Bronchial smooth muscle cell (primary cell): ENCODE data around the gene NUMBL. TPM values are rescaled to one million over a fixed set of nuclear protein-coding genes. Genes with fewer than 3 reads are reported as not detected.

ENCODE experiments used
- total RNA-seq: library from RNA; depleted of rRNA; stranded (reverse); fragments of >200 nt; gene quantifications from 2 replicates; pipeline ENCODE4 v1.2.1, GENCODE V29; 2014

The NUMBL gene
- 24.6 and 70.8 TPM in 2 replicates for total RNA-seq

DNA sequence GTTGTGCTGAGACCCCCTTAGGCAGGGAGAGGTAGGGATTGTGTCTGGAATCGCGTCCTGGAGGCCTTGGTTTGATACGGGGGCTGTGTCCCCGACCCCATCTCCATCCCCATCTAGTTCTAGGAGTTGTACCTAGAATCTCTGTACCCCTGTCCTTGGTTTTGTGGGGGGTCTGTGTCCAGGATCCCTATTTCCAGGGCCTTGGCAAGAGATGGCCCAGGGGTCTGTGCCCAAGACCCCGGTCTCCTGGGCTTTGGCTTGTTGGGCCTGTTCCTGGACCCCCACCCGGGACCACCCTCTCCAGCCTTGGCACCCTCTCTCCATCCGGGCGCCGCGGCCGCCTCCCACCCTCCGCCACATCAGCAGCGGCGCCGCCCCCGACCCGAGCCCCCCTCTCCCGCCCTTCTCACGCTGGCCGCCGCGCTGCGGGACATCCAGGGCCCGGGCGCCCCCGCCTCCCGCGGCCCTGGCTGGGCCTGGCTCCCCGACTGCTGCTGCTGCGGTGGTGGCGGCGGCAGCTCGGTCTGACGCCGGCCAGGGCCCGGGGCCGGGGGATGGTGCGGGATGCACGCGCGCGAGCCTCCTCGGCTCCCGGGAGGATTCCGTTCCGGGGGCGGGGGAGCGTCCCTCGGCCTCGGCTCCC is at the start of gene NUMBL:
Gene NUMBL (minus strand): TSS at position 602 of the 643 bp plus-strand sequence. CDS start 168 bp downstream, at position 434.

DNA sequence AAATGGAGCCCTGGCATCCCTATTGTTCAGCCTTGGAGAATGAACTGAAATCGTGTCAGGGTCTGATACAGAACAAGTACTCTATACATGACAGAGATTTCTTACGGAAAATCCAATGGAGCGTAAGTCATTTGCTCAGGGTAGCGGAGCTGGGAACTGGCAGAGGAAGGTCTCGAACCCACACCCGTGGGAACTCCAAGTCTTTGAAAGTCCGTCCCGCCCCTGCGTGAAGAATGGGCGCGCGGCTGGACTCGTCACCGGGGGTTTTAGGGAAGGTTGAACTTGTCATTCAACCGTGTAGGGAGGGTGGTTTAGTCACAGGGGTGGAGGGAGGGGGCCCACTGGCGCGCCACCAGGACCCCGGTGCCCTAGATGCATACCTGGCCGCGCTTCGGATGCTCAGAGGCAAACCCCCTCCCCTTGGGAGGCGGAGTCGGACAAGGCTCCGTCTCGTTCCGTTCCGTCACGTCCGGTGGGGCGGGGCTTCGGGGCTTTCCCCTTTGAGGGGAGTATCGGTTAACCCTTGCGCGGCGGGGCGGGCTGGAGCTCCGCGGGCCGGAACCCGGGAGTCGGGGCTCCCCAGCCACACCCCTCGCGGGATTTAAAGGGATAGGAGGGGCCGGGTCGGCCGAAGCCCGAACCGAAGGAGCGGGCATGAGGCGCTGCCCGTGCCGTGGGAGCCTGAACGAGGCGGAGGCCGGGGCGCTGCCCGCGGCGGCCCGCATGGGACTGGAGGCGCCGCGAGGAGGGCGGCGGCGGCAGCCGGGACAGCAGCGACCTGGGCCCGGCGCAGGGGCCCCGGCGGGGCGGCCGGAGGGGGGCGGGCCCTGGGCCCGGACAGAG is 26.3 kb upstream of the NUMBL start, which contains the start of the genes COQ8B and ITPKC:
Gene COQ8B (minus strand): TSS at position 405 of the 843 bp plus-strand sequence. CDS start 2,254 bp downstream, outside the sequence.
Gene ITPKC (plus strand): TSS at position 631 of the 843 bp plus-strand sequence. CDS start 24 bp downstream, at position 655.

Other genes starting within 250 kb of the NUMBL start
- 21.0 and 22.7 TPM in 2 replicates for gene SERTAD3, start 246.3 kb downstream of the NUMBL start, total RNA-seq
- gene BLVRB, start 224.9 kb downstream of the NUMBL start, total RNA-seq: 192 and 291 TPM in 2 replicates
- gene SPTBN4, start 223.7 kb downstream of the NUMBL start, total RNA-seq: 11.4 and 11.7 TPM in 2 replicates
- gene SHKBP1, start 113.8 kb downstream of the NUMBL start, total RNA-seq: 22.2 and 25.6 TPM in 2 replicates
- gene LTBP4, start 89.3 kb downstream of the NUMBL start, total RNA-seq: 69.0 and 191 TPM in 2 replicates
- 31.8 and 38.6 TPM in 2 replicates for gene COQ8B, start 26.2 kb upstream of the NUMBL start, total RNA-seq
- gene ITPKC, start 26.5 kb upstream of the NUMBL start, total RNA-seq: 12.6 and 20.4 TPM in 2 replicates
- 0.47 and 0.77 TPM in 2 replicates for gene ACTMAP, start 59.8 kb upstream of the NUMBL start, total RNA-seq
- 33.9 and 36.2 TPM in 2 replicates for gene SNRPA, start 60.6 kb upstream of the NUMBL start, total RNA-seq
- gene MIA, start 84.9 kb upstream of the NUMBL start, total RNA-seq: 0.26 and 0.47 TPM in 2 replicates
- gene RAB4B, start 87.6 kb upstream of the NUMBL start, total RNA-seq: 6.4 and 8.7 TPM in 2 replicates
- gene EGLN2, start 108.5 kb upstream of the NUMBL start, total RNA-seq: 103 and 135 TPM in 2 replicates
- not detected in 2 replicates for gene CYP2A6, start 159.8 kb upstream of the NUMBL start, total RNA-seq
- not detected in 2 replicates for gene CYP2A7, start 191.6 kb upstream of the NUMBL start, total RNA-seq